Activated T-cell treated with anti-CD3 and anti-CD28 coated beads, Interleukin-2, amount 50 U/mL, for 24 hours (primary cell): Measurements from ENCODE around the gene CRTAP.
"Not testable (repeated sequence)": the region's sequence is repeated elsewhere in the genome, so short reads cannot be mapped to it uniquely, and the experiment has no call there.

Experiments used
- DNase-seq: peaks from one replicate; pipeline ENCODE4 v3.0.0-alpha.2; 2020
- H3K27ac Mint-ChIP-seq: 2 replicates; pipeline ENCODE4 v1.8.0; 2020; ENCODE audit warnings: mild to moderate bottlenecking, mixed read lengths
- H3K27me3 Mint-ChIP-seq: 2 replicates; pipeline ENCODE4 v1.8.0; 2020; ENCODE audit warnings: mixed read lengths
- H3K36me3 Mint-ChIP-seq: 2 replicates; pipeline ENCODE4 v1.8.0; 2020; ENCODE audit warnings: low read depth, mixed read lengths
- H3K4me1 Mint-ChIP-seq: 2 replicates; pipeline ENCODE4 v1.8.0; 2020; ENCODE audit warnings: low read depth, mixed read lengths
- H3K4me3 Mint-ChIP-seq: 2 replicates; pipeline ENCODE4 v1.8.0; 2020; ENCODE audit warnings: mild to moderate bottlenecking, moderate library complexity, mixed read lengths
- H3K9me3 Mint-ChIP-seq: 2 replicates; pipeline ENCODE4 v1.8.0; 2020; ENCODE audit warnings: mixed read lengths

The CRTAP gene

GRCh38 chr3:33115024-33115768, 1.4 kb downstream of the CRTAP start:
- no peak for DNase-seq
- H3K27me3 Mint-ChIP-seq, result no peaks in the 10 kb centered on the region
- peak overlapping the region; percentile 81 for H3K4me3 Mint-ChIP-seq
- peak overlapping the region; percentile 18 for H3K27ac Mint-ChIP-seq
- peaks cover 59% of the 10 kb centered on the region for H3K4me1 Mint-ChIP-seq
- H3K36me3 Mint-ChIP-seq, result no peaks in the 10 kb centered on the region
- no peaks in the 10 kb centered on the region for H3K9me3 Mint-ChIP-seq

DNA sequence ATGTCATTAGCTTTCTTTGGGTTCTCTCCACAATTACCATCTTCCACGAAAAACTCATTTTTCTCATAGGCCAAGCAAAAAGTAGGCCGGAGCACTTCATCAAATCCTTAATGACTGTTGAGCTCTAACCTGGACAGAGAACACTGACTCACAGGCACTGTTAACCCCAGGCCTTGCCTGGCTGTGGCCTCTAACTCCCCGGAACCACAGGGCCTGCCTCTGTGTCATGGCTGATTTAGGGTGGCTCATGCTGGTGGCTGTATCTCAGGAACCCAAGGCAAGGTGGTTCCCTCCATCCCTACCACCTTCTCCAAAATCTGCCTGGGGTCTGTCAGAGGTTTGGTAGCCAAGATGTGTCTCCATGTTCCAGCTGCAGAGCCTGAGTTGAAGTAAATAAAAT, 3.6 kb downstream of the CRTAP start:
- Mint-ChIP-seq H3K4me3 (no peak overlapping the region), H3K4me1 (peaks cover 42% of the 10 kb centered on the region), H3K27ac (peak overlapping the region; percentile 13), H3K9me3 (no peaks in the 10 kb centered on the region), H3K27me3 (no peaks in the 10 kb centered on the region), H3K36me3 (peaks cover 16% of the 10 kb centered on the region)
- DNase-seq, result no peak

DNA sequence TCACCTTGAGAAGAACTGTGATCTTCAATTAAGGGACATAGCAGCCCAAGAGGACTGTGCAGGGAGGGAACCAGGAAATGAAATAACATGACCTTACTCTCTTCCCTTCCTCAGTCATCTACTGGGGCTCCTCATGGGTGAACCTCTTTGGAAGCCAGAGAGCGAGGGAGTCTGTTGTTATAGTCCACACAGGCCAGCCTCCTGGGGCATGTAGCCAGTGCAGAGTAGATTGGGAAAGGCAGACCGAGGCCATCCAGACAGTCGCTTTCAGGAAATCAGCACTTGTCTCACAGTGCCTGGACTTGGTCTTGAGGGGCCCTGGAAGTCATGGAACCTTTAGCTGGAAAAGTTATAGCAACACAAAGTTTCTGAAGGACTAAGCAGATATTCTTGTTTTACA, 6.1 kb downstream of the CRTAP start:
- H3K4me1 Mint-ChIP-seq, result peaks cover 40% of the 10 kb centered on the region
- H3K27me3 Mint-ChIP-seq, result no peaks in the 10 kb centered on the region
- no peak for DNase-seq
- no peak overlapping the region for H3K4me3 Mint-ChIP-seq
- H3K9me3 Mint-ChIP-seq, result no peaks in the 10 kb centered on the region
- peaks cover 33% of the 10 kb centered on the region for H3K36me3 Mint-ChIP-seq
- H3K27ac Mint-ChIP-seq, result no peak overlapping the region

- Mint-ChIP-seq H3K4me3 (no peak overlapping the region), H3K4me1 (peaks cover 21% of the 10 kb centered on the region), H3K36me3 (peaks cover 52% of the 10 kb centered on the region), H3K27ac (no peak overlapping the region), H3K27me3 (no peaks in the 10 kb centered on the region), H3K9me3 (no peaks in the 10 kb centered on the region)
- no peak for DNase-seq
These were observed 9.2 kb downstream of the CRTAP start for GRCh38 chr3:33122991-33123390.

DNA sequence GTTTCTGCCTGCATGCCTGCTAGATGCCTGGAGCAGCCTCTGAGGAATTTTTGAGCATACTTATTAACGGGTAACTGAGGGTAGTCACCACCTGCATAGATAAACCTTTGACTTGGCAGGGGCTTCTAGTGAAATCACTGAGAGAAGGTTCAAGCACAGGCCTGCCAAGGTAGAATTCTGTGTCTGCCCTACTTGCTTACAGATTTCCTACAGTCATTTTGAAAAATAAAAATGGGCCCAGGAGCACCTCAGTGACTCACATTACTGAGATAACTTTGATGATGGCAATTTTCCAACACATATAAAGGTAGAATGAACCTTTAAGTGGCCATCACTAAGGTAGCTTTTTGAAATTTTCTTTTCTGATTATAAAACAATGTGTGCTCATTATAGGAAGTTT, 10.8 kb downstream of the CRTAP start:
- no peak for DNase-seq
- Mint-ChIP-seq H3K27ac (peak overlapping the region; percentile 74), H3K4me3 (no peak overlapping the region), H3K4me1 (peaks cover 12% of the 10 kb centered on the region), H3K9me3 (no peaks in the 10 kb centered on the region), H3K36me3 (peaks cover 55% of the 10 kb centered on the region), H3K27me3 (no peaks in the 10 kb centered on the region)

DNA sequence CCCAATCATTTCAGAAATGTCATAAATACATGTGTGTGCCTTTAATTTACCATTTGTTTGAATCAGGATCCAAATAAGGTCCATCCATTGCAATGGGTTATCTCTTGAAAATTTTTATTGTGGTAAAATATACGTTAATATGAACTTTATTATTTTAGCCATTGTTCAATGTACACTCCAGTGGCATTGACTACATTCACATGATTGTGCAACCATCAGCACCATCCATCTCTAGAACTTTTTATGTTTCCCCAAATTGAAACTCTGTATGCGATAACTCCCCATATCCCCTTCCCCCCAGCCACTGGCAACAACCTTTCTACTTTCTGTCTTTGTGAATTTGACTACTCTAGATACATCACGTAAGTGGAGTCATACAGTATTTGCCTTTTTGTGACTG, 12.0 kb downstream of the CRTAP start:
- DNase-seq, result no peak
- Mint-ChIP-seq H3K27ac (no peak overlapping the region), H3K36me3 (peaks cover 57% of the 10 kb centered on the region), H3K9me3 (no peaks in the 10 kb centered on the region), H3K27me3 (no peaks in the 10 kb centered on the region), H3K4me1 (peaks cover 12% of the 10 kb centered on the region), H3K4me3 (no peak overlapping the region)

- no peak overlapping the region for H3K27ac Mint-ChIP-seq
- peaks cover 12% of the 10 kb centered on the region for H3K4me1 Mint-ChIP-seq
- H3K4me3 Mint-ChIP-seq, result no peak overlapping the region
- peaks cover 60% of the 10 kb centered on the region for H3K36me3 Mint-ChIP-seq
- no peaks in the 10 kb centered on the region for H3K27me3 Mint-ChIP-seq
- no peaks in the 10 kb centered on the region for H3K9me3 Mint-ChIP-seq
- no peak for DNase-seq
These were observed 14.9 kb downstream of the CRTAP start for GRCh38 chr3:33128706-33129105.

- Mint-ChIP-seq H3K27me3 (no peaks in the 10 kb centered on the region), H3K9me3 (no peaks in the 10 kb centered on the region), H3K36me3 (peaks cover 62% of the 10 kb centered on the region), H3K27ac (no peak overlapping the region), H3K4me1 (peaks cover 6% of the 10 kb centered on the region), H3K4me3 (no peak overlapping the region)
- no peak for DNase-seq
These were observed 16.3 kb downstream of the CRTAP start for GRCh38 chr3:33130144-33130543.

DNA sequence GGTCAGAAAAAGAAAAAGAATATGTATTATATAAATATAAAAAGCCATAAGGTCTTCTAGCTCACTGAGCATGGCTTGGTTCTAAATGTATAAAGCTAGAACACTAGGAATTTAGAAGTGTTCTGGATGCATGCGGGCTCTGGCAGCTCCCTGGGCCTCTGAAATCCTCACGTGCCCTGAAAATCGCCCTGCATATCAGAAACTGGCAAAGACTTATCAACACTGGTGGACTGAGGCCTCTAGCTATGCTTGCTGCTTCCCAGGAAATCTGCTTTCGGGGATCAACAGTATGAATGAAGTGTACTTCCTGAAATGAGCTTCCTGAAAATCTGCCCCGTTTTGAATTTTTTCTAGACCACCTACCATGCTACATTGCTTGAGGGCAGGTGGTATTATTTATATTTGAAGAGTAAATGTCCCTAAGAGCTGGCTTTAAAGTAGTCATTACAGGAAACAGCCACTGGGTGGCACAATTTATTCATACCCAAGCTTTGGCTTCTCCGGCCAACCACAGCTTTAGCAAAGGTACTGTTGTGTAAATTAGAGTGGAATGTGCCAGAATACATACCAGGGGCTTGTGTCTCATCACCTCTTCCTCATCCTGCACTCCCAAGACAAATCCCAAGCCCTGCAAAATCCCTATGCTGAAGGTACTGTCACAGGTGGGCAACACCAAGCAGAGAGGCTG, 17.7 kb downstream of the CRTAP start:
- no peak for DNase-seq
- Mint-ChIP-seq H3K27me3 (no peaks in the 10 kb centered on the region), H3K36me3 (peaks cover 58% of the 10 kb centered on the region), H3K4me3 (no peak overlapping the region), H3K4me1 (peaks cover 6% of the 10 kb centered on the region), H3K9me3 (no peaks in the 10 kb centered on the region), H3K27ac (no peak overlapping the region)

DNA sequence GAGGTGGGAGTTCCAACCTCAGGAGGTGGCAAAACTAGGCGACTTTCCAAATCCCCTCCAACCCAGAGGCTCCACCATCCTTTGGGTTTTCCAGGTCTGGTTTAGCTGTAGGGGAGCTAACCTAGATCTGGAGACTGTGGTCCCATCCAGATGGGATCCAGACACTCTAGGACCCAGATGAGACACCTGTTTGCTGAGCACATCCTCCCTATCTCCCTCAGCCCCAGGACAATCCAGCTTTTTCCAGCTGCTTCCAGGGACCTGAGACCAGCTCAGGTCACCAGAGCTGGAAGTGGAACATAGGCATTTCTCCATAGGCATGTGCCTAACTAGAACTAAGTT, 18.2 kb downstream of the CRTAP start:
- H3K4me1 Mint-ChIP-seq, result peaks cover 4% of the 10 kb centered on the region
- H3K4me3 Mint-ChIP-seq, result no peak overlapping the region
- H3K9me3 Mint-ChIP-seq, result no peaks in the 10 kb centered on the region
- DNase-seq, result no peak
- peaks cover 59% of the 10 kb centered on the region for H3K36me3 Mint-ChIP-seq
- H3K27me3 Mint-ChIP-seq, result no peaks in the 10 kb centered on the region
- H3K27ac Mint-ChIP-seq, result no peak overlapping the region

DNA sequence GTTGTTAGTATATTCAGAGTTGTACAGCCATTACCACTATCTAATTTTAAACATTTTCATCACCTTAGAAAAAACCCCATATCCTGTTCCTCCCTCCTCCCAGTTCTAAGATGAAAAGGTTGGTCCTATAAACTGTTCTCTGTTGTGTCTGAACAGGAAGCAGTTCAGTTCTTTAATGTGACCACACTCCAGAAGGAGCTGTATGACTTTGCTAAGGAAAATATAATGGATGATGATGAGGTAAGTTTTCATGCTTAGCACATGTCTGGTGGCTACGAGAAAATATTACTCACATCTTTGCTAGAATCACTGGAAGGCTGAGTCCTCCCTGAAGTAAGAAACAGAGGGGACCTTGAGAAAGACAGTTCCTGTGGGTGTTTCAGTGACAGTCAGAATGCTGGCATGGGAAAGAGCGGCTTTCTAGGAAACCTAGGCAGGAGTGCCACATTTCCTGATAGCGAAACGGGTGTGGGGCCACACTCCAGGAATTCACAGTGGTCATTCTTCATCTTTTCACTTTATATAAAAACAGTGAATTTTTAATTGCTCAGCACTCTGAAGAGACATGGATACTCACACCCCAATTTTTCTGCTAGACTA, 20.3 kb downstream of the CRTAP start:
- peaks cover 4% of the 10 kb centered on the region for H3K4me1 Mint-ChIP-seq
- no peak overlapping the region for H3K4me3 Mint-ChIP-seq
- no peaks in the 10 kb centered on the region for H3K27me3 Mint-ChIP-seq
- no peak for DNase-seq
- no peaks in the 10 kb centered on the region for H3K9me3 Mint-ChIP-seq
- H3K36me3 Mint-ChIP-seq, result peaks cover 63% of the 10 kb centered on the region
- peak overlapping the region; percentile 69 for H3K27ac Mint-ChIP-seq

- H3K27me3 Mint-ChIP-seq, result no peaks in the 10 kb centered on the region
- H3K4me3 Mint-ChIP-seq, result no peak overlapping the region
- peaks cover 65% of the 10 kb centered on the region for H3K36me3 Mint-ChIP-seq
- H3K4me1 Mint-ChIP-seq, result peaks cover 4% of the 10 kb centered on the region
- H3K27ac Mint-ChIP-seq, result no peak overlapping the region
- H3K9me3 Mint-ChIP-seq, result no peaks in the 10 kb centered on the region
- DNase-seq, result no peak
These were observed 23.9 kb downstream of the CRTAP start for GRCh38 chr3:33137691-33138090.

- not testable (repeated sequence) for H3K9me3 Mint-ChIP-seq, H3K4me3 Mint-ChIP-seq, H3K4me1 Mint-ChIP-seq, DNase-seq, H3K27ac Mint-ChIP-seq, H3K27me3 Mint-ChIP-seq
- H3K36me3 Mint-ChIP-seq, result peaks cover 63% of the 10 kb centered on the region
These were observed 25.3 kb downstream of the CRTAP start for GRCh38 chr3:33139006-33139623.

GRCh38 chr3:33139996-33140395, 26.2 kb downstream of the CRTAP start:
- H3K36me3 Mint-ChIP-seq, result peaks cover 54% of the 10 kb centered on the region
- no peak overlapping the region for H3K27ac Mint-ChIP-seq
- no peak for DNase-seq
- H3K9me3 Mint-ChIP-seq, result no peaks in the 10 kb centered on the region
- no peaks in the 10 kb centered on the region for H3K27me3 Mint-ChIP-seq
- no peaks in the 10 kb centered on the region for H3K4me1 Mint-ChIP-seq
- H3K4me3 Mint-ChIP-seq, result no peak overlapping the region

DNA sequence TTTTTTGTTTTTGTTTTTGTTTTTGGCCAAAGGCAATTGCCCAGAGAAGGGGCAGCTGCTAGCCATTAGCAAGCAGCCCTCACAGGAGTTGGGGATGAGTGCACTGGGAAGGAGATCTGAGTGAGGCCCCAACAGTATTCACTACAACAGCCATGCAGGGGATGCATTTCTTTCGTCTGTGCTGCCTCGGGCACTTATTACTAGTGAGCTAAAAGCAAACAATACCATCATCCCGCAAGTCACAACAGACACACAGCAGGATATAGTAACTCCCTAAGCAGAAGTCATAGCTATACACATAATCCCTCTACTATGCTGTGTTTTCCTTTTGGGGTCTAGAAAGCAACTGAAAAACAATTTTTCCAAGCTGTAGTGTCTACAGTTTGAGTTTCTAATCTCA, 27.2 kb downstream of the CRTAP start:
- Mint-ChIP-seq H3K4me1 (no peaks in the 10 kb centered on the region), H3K9me3 (no peaks in the 10 kb centered on the region), H3K27me3 (no peaks in the 10 kb centered on the region), H3K4me3 (no peak overlapping the region), H3K27ac (no peak overlapping the region), H3K36me3 (peaks cover 47% of the 10 kb centered on the region)
- DNase-seq, result no peak
